Measurements from ENCODE around the gene LRRIQ3.

DNA sequence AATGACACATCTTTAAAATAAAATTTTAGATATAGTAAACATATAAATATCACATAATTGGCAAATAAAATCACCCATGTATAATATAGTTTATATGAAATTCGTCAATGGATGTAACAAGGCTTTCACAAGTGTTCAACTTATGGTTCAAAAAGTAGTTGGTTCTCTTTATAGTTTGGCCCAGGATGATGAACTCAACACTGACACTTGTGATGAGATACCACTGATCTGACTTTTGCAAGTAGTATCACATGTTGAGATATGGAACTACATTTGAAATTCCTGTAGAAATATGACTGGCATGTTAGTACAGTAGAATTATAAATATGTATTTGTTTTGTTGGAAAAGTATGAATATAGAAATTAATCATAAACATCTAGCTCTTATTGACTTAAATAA is 39.1 kb upstream of the LRRIQ3 start:
- TF ChIP-seq, protein P1, sequence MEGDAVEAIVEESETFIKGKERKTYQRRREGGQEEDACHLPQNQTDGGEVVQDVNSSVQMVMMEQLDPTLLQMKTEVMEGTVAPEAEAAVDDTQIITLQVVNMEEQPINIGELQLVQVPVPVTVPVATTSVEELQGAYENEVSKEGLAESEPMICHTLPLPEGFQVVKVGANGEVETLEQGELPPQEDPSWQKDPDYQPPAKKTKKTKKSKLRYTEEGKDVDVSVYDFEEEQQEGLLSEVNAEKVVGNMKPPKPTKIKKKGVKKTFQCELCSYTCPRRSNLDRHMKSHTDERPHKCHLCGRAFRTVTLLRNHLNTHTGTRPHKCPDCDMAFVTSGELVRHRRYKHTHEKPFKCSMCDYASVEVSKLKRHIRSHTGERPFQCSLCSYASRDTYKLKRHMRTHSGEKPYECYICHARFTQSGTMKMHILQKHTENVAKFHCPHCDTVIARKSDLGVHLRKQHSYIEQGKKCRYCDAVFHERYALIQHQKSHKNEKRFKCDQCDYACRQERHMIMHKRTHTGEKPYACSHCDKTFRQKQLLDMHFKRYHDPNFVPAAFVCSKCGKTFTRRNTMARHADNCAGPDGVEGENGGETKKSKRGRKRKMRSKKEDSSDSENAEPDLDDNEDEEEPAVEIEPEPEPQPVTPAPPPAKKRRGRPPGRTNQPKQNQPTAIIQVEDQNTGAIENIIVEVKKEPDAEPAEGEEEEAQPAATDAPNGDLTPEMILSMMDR (IDR thresholded peaks at IDR 0.05; ENCODE audit: borderline replicate concordance, extremely low read depth, low read length, poor library complexity, severe bottlenecking) = no peak
- no peak for TF ChIP-seq EZH2 (IDR thresholded peaks at IDR 0.05; ENCODE audit: borderline replicate concordance, low read depth, low read length, severe bottlenecking)
